Measurements from ENCODE around the gene ERICH2.
"Not testable (repeated sequence)": the region's sequence is repeated elsewhere in the genome, so short reads cannot be mapped to it uniquely, and the experiment has no call there.

The ERICH2 gene, protein sequence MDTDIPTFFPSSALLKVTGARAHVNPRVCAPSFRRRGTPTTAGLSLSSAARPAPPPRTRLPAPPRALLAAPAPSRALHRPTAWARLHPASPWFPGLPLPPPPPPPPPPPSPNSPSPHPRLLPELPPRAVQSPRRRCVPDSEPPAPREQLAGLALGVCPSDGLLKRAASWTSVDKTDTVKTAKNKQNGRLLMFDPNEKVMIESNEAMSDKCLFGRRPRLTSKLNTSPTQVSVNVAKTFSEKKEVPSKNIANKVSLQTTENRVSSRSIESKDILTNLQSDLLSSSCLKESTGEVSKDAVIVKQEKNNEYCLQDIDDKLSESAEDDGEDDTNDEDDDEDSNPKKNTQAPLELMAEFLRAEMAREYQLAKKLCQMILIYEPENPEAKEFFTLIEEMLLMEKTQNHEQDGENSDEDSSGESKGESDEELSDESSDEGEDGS

GRCh38 chr2:170770008-170770605 is at the start of gene ERICH2:
Gene ERICH2 (plus strand): TSS chr2:170770378. CDS start chr2:170770682, 304 bp downstream.
- peak; percentile 42 for DNase-seq

- no peak for DNase-seq
These were observed 48.5 kb upstream of the ERICH2 start for GRCh38 chr2:170721678-170722077.

GRCh38 chr2:170722301-170722700 is 47.9 kb upstream of the ERICH2 start:
- DNase-seq, result no peak

DNA sequence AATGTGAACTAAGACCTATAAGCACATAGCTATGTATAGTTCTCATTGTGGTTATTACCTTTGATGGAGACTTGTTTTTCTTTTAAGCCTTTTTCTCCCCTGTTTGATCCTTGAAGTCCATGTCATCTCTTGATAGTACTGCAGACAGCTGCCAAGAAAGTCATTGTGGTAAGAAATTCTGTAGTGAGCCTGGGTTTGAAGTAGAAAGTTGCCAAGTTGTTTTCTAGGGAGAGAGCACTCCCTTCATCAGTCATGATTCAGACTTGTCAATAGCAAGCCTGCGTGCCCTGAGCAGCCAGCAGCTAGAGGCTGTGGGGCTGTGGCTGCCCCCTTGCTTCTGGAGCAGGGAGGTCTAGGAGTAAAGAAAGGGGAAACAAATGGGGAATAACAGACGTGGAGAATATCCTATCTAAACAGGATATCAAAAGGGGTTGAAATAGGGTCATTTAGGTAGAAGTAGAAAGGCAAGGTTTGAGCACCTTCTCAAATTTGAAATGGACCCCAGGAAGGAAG is 46.7 kb upstream of the ERICH2 start:
- DNase-seq, result peak; percentile 60

DNA sequence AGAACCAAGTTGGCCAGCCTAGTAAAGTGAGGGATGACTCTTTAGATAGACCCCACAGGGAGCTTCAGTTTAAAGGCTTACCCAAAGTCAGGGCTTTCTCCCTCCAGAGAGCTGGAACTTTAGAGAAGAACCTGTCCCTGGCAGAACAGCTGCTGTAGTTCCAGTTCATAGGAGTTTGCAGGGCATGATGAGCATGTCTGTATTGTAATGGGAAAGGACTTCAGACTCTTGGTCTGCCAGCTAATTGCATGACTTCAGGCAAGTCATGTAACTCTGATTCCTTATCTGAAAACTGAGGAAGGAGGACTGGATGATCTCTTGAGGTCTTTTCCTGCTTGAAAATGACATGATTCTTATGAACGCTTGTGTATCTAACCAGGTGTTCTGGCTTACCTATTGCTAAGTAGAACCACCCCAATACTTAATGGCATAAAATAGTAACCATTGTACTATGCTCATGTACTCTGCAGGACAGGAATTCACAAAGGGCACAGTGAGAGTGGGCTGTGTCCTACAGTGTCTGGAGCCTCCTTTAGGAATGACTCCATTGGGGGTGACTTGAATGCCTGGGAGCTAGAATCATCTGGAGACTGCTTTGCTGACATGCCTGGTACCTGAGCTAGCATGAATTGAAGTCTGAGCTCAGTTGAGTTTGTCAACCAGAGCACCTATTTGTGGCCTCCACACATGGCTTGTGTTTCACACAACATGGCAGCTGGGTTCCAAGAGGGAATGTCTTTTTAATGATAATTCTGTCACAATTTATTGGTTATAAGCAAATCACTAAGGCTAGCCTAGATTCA is 36.2 kb upstream of the ERICH2 start:
- peak; percentile 35 for DNase-seq

DNA sequence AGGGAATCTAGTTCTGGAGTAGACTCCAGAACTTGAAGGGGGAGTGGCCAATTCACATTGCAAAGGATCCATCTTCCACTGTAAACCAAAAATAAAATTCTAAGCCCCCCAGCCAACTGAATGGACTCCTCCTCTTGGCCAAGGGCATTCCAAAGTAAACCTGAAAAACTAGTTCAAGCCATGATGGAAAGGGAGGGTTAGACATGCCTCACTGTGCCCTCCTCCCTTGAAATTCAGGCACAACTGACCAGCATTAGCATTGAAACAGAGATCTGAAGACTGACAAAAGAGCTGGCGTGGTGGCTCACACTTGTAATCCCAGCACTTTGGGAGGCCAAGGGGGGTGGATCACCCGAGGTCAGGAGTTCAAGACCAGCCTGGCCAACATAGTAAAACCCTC is 35.6 kb upstream of the ERICH2 start:
- DNase-seq, result not testable (repeated sequence)

GRCh38 chr2:170736628-170737027 is 33.5 kb upstream of the ERICH2 start:
- DNase-seq, result no peak

DNA sequence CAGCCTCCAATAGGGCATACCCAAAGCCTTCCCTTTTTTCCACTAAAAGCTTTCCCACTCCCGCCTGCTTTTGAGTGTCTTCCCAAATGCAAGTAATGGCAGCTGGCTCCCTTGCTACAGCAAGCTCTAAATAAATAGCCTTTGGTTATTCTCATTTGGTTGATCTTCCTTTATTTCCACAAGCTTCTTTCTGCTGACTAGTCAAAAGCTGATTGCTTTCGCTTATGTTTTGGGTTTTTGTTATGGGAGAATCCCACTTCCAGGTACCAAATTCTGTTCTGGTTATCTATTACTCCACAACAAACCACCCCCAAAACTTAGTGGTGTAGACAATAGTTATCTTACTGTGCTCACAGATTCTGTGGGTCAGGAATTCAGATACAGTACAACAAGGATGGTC is 32.8 kb upstream of the ERICH2 start:
- no peak for DNase-seq

GRCh38 chr2:170737821-170738220 is 32.4 kb upstream of the ERICH2 start:
- DNase-seq, result no peak

DNA sequence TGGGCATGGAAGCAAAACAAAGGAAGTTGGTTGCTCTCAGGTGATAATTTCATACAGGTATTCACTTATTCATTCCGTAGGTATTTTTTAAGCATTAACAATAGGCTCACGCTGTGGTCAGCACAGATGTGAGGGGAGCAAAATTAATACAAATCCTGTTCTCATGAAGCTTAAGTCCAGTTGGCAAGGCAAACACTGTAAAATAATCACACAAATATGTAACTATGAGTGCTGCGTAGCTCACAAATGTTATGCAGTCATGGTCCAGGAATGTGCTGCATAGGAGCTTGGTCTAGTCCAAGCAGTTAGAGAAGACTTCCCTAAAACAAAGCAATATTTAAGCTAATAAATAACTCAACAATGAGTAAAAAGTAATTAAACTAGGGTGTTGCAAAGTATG is 31.1 kb upstream of the ERICH2 start:
- DNase-seq, result peak; percentile 95

- DNase-seq, result no peak
These were observed 30.6 kb upstream of the ERICH2 start for GRCh38 chr2:170739507-170740046.

- DNase-seq, result no peak
These were observed 29.5 kb upstream of the ERICH2 start for GRCh38 chr2:170740660-170741059.

- DNase-seq, result no peak
These were observed 28.2 kb upstream of the ERICH2 start for GRCh38 chr2:170742000-170742399.

- no peak for DNase-seq
These were observed 27.2 kb upstream of the ERICH2 start for GRCh38 chr2:170742896-170743529.

DNA sequence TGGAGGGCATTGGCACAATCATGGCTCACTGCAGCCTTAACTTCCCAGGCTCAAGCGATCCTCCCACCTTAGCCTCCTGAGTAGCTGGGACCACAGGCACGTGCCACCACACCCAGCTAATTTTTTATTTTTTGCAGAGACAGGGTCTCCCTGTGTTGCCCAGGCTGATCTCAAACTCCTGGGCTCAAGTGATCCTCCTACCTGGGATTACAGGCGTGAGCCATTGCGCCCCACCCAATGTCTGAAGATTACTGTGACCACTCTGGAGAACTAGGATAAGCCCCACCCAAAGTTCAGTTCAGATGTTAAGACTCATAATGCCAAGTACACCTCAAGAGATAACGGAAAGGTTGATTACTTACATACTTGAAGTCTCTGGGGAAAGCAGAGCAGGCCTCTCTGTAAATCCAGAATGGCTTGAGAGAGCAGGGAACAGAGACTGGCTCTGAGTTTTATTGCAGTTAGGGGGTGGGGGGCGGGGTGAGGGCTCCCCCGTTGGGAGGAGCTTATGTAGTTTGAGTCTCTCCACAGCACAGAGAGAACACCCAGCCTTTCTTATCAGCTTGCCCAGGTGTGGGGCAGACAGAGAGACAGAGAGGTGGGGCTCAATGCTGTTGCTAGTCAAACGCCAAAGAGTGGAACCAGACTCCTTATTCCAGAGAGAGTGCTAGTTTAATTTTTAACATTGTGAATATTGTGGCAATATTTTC is 26.5 kb upstream of the ERICH2 start:
- DNase-seq, result peak; percentile 23

DNA sequence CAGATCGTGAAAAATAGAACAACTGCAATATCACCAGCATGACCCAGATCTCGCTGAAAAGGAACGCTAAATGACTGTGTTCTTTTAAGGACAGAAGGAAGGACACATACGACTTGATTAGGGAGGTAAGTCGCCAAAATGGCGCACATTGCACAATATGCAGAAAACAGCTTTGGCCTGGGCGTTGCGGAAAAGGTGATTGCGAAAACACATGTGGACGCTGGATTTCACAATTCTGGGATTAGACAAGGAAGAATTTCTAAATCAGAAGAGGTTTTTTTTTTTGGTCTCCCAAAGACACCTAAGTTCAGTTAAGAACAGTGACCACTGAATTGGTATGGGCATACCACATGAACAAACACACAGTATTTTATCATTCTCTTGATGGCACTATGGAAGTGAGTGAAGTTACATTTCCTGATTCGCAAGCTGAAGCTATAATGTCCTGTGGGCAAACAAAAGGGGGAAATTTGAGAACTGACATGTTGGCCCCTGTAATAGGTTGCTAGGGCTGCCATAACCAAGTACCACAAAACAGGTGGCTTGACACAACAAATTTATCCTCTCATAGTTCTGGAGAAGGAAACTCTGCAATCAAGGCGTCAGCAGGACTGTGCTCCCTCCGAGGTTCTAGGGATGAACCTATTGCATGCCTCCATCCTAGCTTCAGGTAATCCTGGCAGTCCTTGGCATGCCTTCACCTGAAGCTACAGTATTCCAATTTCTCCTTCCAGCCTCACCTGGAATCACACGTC is 25.8 kb upstream of the ERICH2 start:
- DNase-seq, result peak; percentile 70

GRCh38 chr2:170745305-170745704 is 24.9 kb upstream of the ERICH2 start:
- no peak for DNase-seq

GRCh38 chr2:170747921-170748320 is 22.3 kb upstream of the ERICH2 start:
- DNase-seq, result peak; percentile 86

DNA sequence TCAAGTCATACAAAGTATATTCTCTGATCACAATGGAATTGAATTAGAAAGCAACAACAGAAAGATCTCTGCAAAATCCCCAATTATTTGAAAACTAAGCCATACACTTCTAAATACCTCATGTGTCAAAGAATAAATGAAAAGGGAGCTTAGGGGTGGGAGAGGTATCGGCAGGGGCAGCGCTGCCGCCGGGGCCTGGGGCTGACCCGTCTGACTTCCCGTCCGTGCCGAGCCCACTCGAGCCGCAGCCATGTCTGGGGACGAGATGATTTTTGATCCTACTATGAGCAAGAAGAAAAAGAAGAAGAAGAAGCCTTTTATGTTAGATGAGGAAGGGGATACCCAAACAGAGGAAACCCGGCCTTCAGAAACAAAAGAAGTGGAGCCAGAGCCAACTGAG is 18.6 kb upstream of the ERICH2 start:
- not testable (repeated sequence) for DNase-seq

DNA sequence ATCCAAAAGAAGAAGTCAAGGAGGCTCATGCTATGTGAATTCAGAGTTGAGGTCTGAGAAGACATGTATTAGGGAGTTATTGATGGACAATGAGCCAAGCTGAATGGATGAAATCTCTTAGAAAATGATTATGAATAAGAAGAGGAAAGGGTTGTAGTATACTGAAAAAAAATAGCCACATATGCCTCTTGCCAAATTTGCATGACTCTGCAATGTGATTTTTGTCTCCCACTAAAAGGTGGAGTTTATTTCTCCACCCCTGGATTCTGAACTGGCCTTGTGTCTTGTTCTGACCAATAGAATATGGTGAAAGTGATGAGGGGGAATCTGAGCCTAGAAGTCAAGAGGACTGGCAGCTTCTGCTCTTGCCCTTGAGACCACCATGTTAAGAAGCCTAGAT is 8.6 kb upstream of the ERICH2 start:
- no peak for DNase-seq

GRCh38 chr2:170762760-170763159 is 7.4 kb upstream of the ERICH2 start:
- no peak for DNase-seq

All from NCI-H226 (cell line).